Fibroblast of the aortic adventitia (primary cell): ENCODE results near the gene TEX2. TPM values are rescaled to one million over a fixed set of nuclear protein-coding genes. Genes with fewer than 3 reads are reported as not detected.

Experiments used
- DNase-seq: peaks from one replicate; pipeline ENCODE4 v3.0.0-alpha.2; 2010; ENCODE audit warnings: low read depth
- H3K4me3 ChIP-seq: 2 replicates; pipeline ENCODE4 v1.5.1; 2011; ENCODE audit warnings: low read depth, mild to moderate bottlenecking, control low read depth, low read length, moderate library complexity
- CTCF ChIP-seq: IDR thresholded peaks from 2 replicates; pipeline ENCODE4 v1.5.1; 2011; ENCODE audit warnings: mild to moderate bottlenecking, low read length, control low read depth, inconsistent platforms; ENCODE audit not compliant: insufficient read depth
- total RNA-seq: library from RNA; depleted of rRNA; stranded (reverse); fragments of >200 nt; gene quantifications from 2 replicates; pipeline ENCODE4 v1.2.3, GENCODE V29; 2012; ENCODE audit warnings: low replicate concordance

TEX2 gene
- total RNA-seq, 1 donor: 24.6 TPM

- TF ChIP-seq CTCF: no peak
- no peak overlapping the region for H3K4me3 ChIP-seq
- no peak for DNase-seq
Observed at GRCh38 chr17:64109400-64109799, 153.7 kb downstream of the TEX2 start.

- TF ChIP-seq CTCF: no peak
- DNase-seq: no peak
- H3K4me3 ChIP-seq: no peak overlapping the region
Observed at GRCh38 chr17:64107500-64108236, 155.4 kb downstream of the TEX2 start.

- H3K4me3 ChIP-seq: no peak overlapping the region
- DNase-seq: no peak
- TF ChIP-seq CTCF: no peak
Observed at GRCh38 chr17:64106918-64107317, 156.1 kb downstream of the TEX2 start.

GRCh38 chr17:64103391-64104364 is 159.4 kb downstream of the TEX2 start:
- H3K4me3 ChIP-seq: no peak overlapping the region
- TF ChIP-seq CTCF: no peak
- no peak for DNase-seq

- H3K4me3 ChIP-seq: no peak overlapping the region
- no peak for DNase-seq
- no peak for TF ChIP-seq CTCF
Observed at GRCh38 chr17:64102627-64103390, 160.3 kb downstream of the TEX2 start.

GRCh38 chr17:64099543-64099942 is 163.5 kb downstream of the TEX2 start:
- no peak for TF ChIP-seq CTCF
- DNase-seq: no peak
- no peak overlapping the region for H3K4me3 ChIP-seq
